Aorta (tissue), 5 donors: ENCODE measurements around the gene ERI3. TPM values are rescaled to one million over a fixed set of nuclear protein-coding genes. Genes with fewer than 3 reads are reported as not detected.

Experiments used
- ATAC-seq: fragments of 200-7000 bp; cut with Tn5 transposase; one replicate; pipeline ENCODE4 v1.9.1; 2022; ENCODE audit warnings: moderate library complexity; ENCODE audit not compliant: low FRiP score
- DNase-seq, 2 donors: peaks; one replicate each; pipeline ENCODE4 v3.0.0-alpha.2; 2020
- H3K27ac ChIP-seq, 2 donors: one replicate each; pipeline ENCODE4 v1.5.1; 2013; ENCODE audit warnings: low read length in 2 of 2, mild to moderate bottlenecking in 2 of 2, moderate library complexity in 2 of 2, control low read depth in 1 of 2, inconsistent platforms in 1 of 2, low read depth in 1 of 2
- H3K27me3 ChIP-seq, 2 donors: one replicate each; pipeline ENCODE4 v1.6.1; 2013; ENCODE audit warnings: control low read depth in 1 of 2, low read length in 1 of 2, mild to moderate bottlenecking in 1 of 2, moderate library complexity in 1 of 2; ENCODE audit not compliant: insufficient read depth in 2 of 2, control insufficient read depth in 1 of 2
- H3K36me3 ChIP-seq, 2 donors: one replicate each; pipeline ENCODE4 v1.6.1; 2013; ENCODE audit warnings: control low read depth in 1 of 2, low read length in 1 of 2, mild to moderate bottlenecking in 1 of 2; ENCODE audit not compliant: insufficient read depth in 2 of 2, control insufficient read depth in 1 of 2
- H3K4me1 ChIP-seq, 2 donors: one replicate each; pipeline ENCODE4 v1.6.1; 2013; ENCODE audit warnings: low read length in 2 of 2, control low read depth in 1 of 2, mild to moderate bottlenecking in 1 of 2, moderate library complexity in 1 of 2; ENCODE audit not compliant: insufficient read depth in 2 of 2, control insufficient read depth in 1 of 2
- H3K4me3 ChIP-seq, 2 donors: one replicate each; pipeline ENCODE4 v1.5.1; 2013; ENCODE audit warnings: low read length in 2 of 2, control low read depth in 1 of 2, mild to moderate bottlenecking in 1 of 2
- H3K9me3 ChIP-seq: one replicate; pipeline ENCODE4 v1.6.1; 2013; ENCODE audit warnings: mild to moderate bottlenecking, low read length; ENCODE audit not compliant: control insufficient read depth
- WGBS, 2 donors: extraction: QIAGEN DNeasy Blood & Tissue Kit; methylation state at CpG; one replicate each; pipeline ENCODE4 v1.1.7; 2013; 5-methylcytosine and 5-hydroxymethylcytosine counted together
- intact Hi-C, 2 donors: fragments of 100-400 bp; cut with DNase I; formaldehyde crosslinking; loops; one replicate each; pipeline versions ENCODE4 v1.14.2 to v1.15.0; 2022
- polyA plus RNA-seq, 2 donors: library from polyadenylated mRNA; stranded (reverse); fragments of 200-250 nt; gene quantifications; one replicate each; pipeline ENCODE4 v1.2.3, GENCODE V29; 2013
- total RNA-seq, 2 donors: library from RNA; stranded (reverse); fragmentation: NEBNext Ultra II Directional; extraction: Animal tissue kit (Norgen Biotek cat#: 25700); gene quantifications; one replicate each; pipeline ENCODE4 v1.2.1, GENCODE V29; 2021
- donor health status: healthy with polysubstance abuse.
- donor health status: Bipolar disorder and iron deficiency.
- donor health status: DM: no; HTN: no; CAD: no.
- donor health status: DM: no; HTN: no; CAD: no.
- donor health status: DM: yes; HTN: yes; CAD: no.

The ERI3 gene
- total and polyA plus RNA-seq, 4 donors, result 31.4 to 55.2 (median 44.9) TPM

DNA sequence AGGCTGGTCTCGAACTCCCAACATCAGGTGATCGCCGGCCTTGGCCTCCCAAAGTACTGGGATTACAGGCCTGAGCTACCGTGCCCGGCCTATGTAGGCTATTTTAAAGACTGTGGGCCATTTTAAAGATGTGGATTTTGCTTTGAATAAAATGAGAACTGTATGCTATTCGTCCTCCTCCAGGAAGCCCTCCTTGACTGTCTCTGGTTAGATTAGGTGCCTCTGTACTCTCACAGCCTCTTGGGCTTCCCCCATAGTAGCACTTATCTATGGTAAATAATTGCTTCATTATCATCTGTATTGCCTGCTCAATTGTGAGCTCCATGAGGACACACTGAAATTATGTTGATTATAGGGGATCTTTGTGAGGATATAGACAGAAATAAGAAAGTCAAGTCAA is 20.5 kb upstream of the ERI3 start:
- no peak overlapping the region for H3K27ac ChIP-seq
- no peaks in the 10 kb centered on the region for H3K9me3 ChIP-seq
- no peaks in the 10 kb centered on the region for H3K36me3 ChIP-seq
- H3K27me3 ChIP-seq, result no peaks in the 10 kb centered on the region
- no peaks in the 10 kb centered on the region for H3K4me1 ChIP-seq
- DNase-seq (no peak), ATAC-seq (no peak)
- no peak overlapping the region for H3K4me3 ChIP-seq
- intact Hi-C loops, result loop anchor here (5.0 to 10.0 kb wide), 2 partner anchors 222 to 279 kb away; no protein-coding TSS in a partner anchor
- WGBS, 2 donors, result 95 to 97% methylated on average over 6 of the region's 6 CpGs

DNA sequence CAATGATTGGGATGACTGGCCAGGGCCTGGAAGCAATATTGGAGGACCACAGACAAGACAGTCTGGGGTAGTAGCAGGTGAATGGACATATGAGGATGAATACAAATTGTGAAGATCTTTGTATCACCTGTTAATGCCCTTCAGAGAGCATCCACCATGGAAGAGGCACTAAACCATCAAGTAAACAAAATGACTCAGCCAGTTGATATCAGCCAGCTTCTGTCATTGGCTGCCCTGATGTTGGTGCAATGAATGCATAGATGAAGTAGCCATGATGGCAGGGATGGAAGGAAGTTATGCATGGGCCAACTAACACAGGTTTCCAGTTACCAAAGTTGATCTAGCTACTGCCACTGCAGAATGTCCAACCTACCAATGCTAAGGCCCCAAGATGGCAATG is 16.1 kb upstream of the ERI3 start:
- no peaks in the 10 kb centered on the region for H3K36me3 ChIP-seq
- H3K9me3 ChIP-seq, result no peaks in the 10 kb centered on the region
- H3K4me1 ChIP-seq, result no peaks in the 10 kb centered on the region
- intact Hi-C loops, result loop anchor here in 1 of 2 donors (10.0 kb wide), 1 partner anchor 284 kb away; no protein-coding TSS in a partner anchor
- no peaks in the 10 kb centered on the region for H3K27me3 ChIP-seq
- H3K4me3 ChIP-seq, result no peak overlapping the region
- no peak for DNase-seq
- H3K27ac ChIP-seq, result no peak overlapping the region
- no peak for ATAC-seq

DNA sequence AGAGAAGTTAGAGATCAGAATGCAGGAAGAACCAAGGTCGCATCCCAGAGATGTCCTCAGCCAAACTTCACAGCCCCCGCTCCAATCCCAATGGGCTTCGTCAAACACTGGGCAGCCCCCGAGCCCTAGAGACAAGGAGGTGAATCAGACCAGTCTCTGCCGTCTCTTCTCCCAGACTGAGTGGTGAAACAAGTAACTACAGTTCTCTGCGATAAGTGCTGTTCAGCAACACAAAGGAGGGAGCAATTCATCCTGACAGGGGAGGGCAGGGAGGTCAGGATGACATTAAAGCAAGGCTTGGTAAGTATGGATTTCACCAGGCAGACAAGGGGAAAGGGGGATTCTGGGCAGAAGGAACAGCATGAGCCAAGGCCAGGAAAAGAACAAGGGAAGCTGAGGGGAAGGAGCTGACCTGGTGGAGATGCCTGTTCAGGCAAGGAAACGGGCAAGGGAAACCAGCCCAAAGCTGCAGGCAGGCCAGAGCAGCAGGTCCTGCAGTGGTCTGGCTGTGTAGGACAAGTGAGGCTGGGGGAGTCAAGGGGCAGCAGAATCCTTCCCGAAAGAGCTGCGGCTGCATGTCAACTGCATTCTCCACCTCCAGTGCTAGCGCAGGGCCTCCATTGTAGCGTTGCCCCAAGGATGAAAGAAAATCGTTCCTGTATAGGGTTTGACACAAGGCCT is 13.6 kb upstream of the ERI3 start:
- Histone ChIP-seq H3K27me3 (no peaks in the 10 kb centered on the region), H3K9me3 (no peaks in the 10 kb centered on the region), H3K4me1 (no peaks in the 10 kb centered on the region), H3K4me3 (no peak overlapping the region), H3K27ac (no peak overlapping the region), H3K36me3 (no peaks in the 10 kb centered on the region)
- intact Hi-C loops, result no loop called here
- WGBS, 2 donors, result 84 to 89% methylated on average over 12 of the region's 12 CpGs
- ATAC-seq, result no peak
- DNase-seq, result no peak

DNA sequence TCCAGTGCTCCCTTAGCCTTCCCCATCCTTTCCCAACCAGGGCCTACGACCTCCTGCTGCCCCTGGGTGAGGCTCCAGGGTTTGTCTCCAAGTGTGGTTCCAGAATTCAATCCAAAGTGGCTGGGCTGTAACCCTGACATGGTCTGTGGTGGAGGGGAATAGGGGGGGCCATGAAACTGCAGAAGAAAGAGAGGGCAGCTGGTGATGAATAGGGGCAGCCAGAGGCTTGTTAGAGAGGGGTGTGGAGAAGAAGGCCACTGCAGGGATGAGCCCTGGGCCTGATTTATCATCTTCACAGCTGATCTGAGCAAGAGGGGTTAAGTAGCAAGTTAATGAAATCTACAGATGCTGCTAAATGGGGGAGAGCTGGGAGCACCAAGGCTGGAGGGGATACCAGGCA is 12.9 kb upstream of the ERI3 start:
- no peaks in the 10 kb centered on the region for H3K9me3 ChIP-seq
- intact Hi-C loops, result no loop called here
- no peaks in the 10 kb centered on the region for H3K27me3 ChIP-seq
- ATAC-seq (no peak), DNase-seq (no peak)
- no peaks in the 10 kb centered on the region for H3K36me3 ChIP-seq
- no peaks in the 10 kb centered on the region for H3K4me1 ChIP-seq
- H3K4me3 ChIP-seq, result no peak overlapping the region
- 90 to 95% methylated on average over 1 of the region's 1 CpG for WGBS, 2 donors
- no peak overlapping the region for H3K27ac ChIP-seq

DNA sequence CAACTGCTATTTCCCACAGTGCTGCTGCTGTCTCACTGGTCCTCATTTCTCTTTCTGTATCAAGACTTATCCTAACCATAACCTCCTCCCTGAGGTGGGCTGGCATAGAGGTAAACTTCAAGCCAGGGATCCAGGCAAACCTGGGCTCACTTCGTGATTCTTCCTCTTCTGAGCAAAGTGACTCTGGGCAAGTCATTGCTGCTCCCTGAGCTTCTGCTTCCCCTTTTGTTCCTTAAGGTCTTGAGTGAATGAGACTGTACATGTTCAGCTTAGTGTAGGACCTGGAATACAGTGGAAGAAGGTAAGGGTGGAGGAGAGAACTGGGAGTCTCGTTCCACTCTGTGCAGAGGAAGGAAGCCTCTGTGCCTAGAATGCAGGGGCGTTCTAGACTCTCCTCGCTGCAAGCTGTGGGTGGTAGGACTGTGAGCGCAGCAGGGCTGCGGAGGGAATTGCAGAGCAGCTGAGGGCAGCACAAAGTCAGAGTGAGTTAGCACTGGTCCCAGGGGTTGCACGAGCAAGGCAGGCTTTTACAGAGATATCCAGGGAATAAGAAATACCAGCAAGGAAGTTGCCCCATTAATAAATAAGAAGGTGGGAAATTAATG is 11.4 kb upstream of the ERI3 start:
- intact Hi-C loops, result no loop called here
- ATAC-seq (no peak), DNase-seq (no peak)
- Histone ChIP-seq H3K4me3 (no peak overlapping the region), H3K4me1 (no peaks in the 10 kb centered on the region), H3K27me3 (no peaks in the 10 kb centered on the region), H3K9me3 (no peaks in the 10 kb centered on the region), H3K27ac (no peak overlapping the region), H3K36me3 (no peaks in the 10 kb centered on the region)
- WGBS, 2 donors, result 90 to 94% methylated on average over 7 of the region's 7 CpGs

DNA sequence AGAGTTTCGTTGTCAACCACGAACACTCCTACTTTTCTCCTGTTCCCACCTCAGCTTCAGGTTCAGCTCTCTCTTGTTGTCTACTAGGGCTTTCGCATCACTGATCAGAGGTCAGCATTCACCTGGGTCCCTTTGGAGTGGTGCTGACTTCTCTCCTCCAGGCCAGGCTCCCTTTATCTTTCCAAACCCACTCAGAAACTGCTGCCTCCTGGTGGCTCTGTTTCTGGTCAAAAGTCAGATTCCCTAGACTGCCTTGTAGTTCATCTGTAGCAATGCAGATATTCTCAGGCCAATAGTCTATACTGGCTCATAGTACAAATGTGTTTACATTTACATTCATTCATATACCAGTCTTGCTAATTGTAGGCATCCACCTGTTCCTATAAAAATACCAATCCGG is 6.4 kb upstream of the ERI3 start:
- no peaks in the 10 kb centered on the region for H3K9me3 ChIP-seq
- no peak for ATAC-seq
- intact Hi-C loops, result no loop called here
- H3K4me1 ChIP-seq, result no peaks in the 10 kb centered on the region
- H3K27me3 ChIP-seq, result no peaks in the 10 kb centered on the region
- no peaks in the 10 kb centered on the region for H3K36me3 ChIP-seq
- no peak for DNase-seq
- H3K27ac ChIP-seq, result no peak overlapping the region
- no peak overlapping the region for H3K4me3 ChIP-seq
- 70% methylated on average over 4 of the region's 4 CpGs for WGBS, 2 donors

DNA sequence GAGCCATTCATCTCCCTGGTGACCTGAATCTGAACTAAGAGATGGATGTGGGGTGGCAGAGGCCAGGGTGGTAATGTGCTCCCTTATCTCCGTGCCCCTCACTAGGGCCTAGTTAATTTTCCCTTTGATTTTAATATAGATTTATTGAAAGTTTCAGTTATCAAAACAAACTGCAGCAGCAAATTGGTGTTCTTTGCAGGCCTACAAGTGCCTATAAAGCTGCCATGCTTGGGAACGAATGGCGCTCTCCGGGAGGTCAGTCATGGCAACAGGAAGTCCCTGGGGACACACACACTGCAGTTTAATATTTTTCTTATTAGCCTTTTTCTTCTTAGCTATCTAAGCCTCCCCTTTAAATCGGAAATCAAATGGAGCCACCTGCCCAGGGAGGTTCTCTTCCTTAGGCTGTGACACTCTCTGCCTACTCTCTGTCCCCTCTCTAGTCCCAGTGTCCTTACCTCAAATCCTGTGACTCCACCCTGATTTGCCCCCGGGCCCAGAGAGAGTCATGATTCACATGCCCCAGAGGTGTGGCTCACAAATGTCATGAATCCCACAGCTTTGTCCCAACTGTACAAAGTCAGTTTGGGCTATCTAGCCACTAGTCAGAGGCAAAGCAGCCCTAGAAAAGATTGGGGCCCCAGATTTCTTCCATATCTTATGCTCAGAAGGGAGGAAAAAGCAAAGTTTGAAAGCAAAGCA is 4.3 kb upstream of the ERI3 start:
- H3K4me3 ChIP-seq, result no peak overlapping the region
- DNase-seq (no peak), ATAC-seq (no peak)
- H3K4me1 ChIP-seq, result no peaks in the 10 kb centered on the region
- H3K36me3 ChIP-seq, result no peaks in the 10 kb centered on the region
- WGBS, 2 donors, result 44 to 53% methylated on average over 6 of the region's 6 CpGs
- no peak overlapping the region for H3K27ac ChIP-seq
- no peaks in the 10 kb centered on the region for H3K9me3 ChIP-seq
- intact Hi-C loops, result no loop called here
- H3K27me3 ChIP-seq, result no peaks in the 10 kb centered on the region

DNA sequence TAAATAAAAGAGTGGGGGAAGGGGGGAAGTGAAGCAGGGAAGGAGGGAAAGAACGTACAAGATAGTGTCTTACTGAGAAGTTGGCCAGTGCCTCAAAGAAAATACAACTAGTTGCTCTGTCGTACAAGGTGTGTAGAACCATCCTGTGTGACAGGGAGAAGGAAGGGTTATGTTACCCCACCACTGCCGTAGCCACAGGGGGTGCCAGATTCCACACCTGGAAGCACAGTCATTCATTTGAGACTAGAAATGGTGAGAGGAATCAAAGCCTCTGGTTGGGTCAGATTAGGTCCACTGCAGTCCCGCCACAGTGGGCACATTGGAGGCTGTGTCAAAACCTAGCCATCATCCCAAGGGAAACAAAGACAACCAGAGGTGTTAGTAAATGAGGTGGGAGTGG is 2.7 kb upstream of the ERI3 start:
- no peak for ATAC-seq
- WGBS, 2 donors, result 54 to 62% methylated on average over 4 of the region's 4 CpGs
- Histone ChIP-seq H3K27me3 (no peaks in the 10 kb centered on the region), H3K4me3 (no peak overlapping the region), H3K36me3 (no peaks in the 10 kb centered on the region), H3K9me3 (no peaks in the 10 kb centered on the region), H3K4me1 (peaks cover 0 to 3% of the 10 kb centered on the region in 2 donors), H3K27ac (no peak overlapping the region)
- no peak for DNase-seq
- intact Hi-C loops, result no loop called here
